ENCODE data around the gene POLRMT.

DNA sequence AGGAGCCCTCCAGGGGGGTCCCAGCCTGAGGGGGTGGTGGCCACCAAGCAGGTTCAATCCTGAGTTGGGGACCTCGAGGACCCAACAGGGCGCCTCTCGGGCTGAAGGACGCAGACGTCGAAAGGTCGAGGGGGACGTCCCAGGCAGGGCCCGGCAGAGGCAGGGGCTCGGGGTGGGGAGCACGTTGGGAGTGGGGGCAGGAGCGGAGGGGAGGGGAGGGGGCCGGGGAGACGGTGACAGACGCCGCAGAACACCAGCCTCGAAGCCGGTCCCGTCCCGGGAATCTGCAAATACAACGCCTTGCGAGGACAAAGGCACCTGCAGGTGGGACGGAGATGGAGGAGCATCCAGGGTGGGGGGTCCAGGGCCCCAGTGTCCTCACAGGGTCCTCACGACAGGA is 10.4 kb upstream of the POLRMT start:
- TF ChIP-seq, protein P1, sequence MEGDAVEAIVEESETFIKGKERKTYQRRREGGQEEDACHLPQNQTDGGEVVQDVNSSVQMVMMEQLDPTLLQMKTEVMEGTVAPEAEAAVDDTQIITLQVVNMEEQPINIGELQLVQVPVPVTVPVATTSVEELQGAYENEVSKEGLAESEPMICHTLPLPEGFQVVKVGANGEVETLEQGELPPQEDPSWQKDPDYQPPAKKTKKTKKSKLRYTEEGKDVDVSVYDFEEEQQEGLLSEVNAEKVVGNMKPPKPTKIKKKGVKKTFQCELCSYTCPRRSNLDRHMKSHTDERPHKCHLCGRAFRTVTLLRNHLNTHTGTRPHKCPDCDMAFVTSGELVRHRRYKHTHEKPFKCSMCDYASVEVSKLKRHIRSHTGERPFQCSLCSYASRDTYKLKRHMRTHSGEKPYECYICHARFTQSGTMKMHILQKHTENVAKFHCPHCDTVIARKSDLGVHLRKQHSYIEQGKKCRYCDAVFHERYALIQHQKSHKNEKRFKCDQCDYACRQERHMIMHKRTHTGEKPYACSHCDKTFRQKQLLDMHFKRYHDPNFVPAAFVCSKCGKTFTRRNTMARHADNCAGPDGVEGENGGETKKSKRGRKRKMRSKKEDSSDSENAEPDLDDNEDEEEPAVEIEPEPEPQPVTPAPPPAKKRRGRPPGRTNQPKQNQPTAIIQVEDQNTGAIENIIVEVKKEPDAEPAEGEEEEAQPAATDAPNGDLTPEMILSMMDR (IDR thresholded peaks at IDR 0.05), result no peak
- TF ChIP-seq POLR2A (IDR thresholded peaks at IDR 0.05), result no peak

Data from right lobe of liver (tissue), 4 donors.